ENCODE results near the gene OR51S1.
"Not testable (repeated sequence)": the region's sequence is repeated elsewhere in the genome, so short reads cannot be mapped to it uniquely, and the experiment has no call there.

The OR51S1 gene

DNA sequence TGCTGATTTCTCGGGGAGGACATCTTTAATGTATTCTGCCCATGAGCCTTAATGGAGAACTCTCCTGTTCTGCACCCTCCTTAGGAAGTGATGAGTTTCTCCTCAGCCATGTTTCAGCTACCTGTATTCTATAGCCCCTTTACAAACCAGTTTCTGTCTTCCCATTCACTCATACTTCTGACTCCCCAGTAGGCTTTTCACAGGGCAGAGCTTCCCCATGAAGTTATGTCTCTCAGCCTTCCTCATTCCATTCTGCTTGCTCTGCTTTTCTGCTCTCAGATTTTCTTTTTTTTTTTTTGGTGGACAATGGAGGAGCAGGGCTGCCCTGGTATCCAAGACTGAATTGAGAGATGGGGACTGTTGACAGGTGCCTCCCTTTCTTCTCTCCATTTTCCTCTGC, 40.5 kb downstream of the OR51S1 start:
- DNase-seq (ENCODE audit: low read depth, low spot score) = no peak
- H3K27ac ChIP-seq (ENCODE audit: low read length) = no peak overlapping the region
- H3K4me3 ChIP-seq (ENCODE audit: low read length) = no peak overlapping the region
- no peaks in the 10 kb centered on the region for H3K4me1 ChIP-seq (ENCODE audit: control insufficient read depth, insufficient read depth, low read length)
- H3K36me3 ChIP-seq (ENCODE audit: control insufficient read depth, insufficient read depth, low read length) = no peaks in the 10 kb centered on the region
- WGBS (ENCODE audit: insufficient coverage, insufficient read length) = no CpG with 5 or more reads among the region's 1 CpG
- H3K9me3 ChIP-seq (ENCODE audit: control insufficient read depth, insufficient read depth, low read length) = no peaks in the 10 kb centered on the region
- no peaks in the 10 kb centered on the region for H3K27me3 ChIP-seq (ENCODE audit: control insufficient read depth, insufficient read depth, low read length)

- Histone ChIP-seq H3K36me3 (ENCODE audit: control insufficient read depth, insufficient read depth, low read length) (no peaks in the 10 kb centered on the region), H3K9me3 (ENCODE audit: control insufficient read depth, insufficient read depth, low read length) (no peaks in the 10 kb centered on the region), H3K4me1 (ENCODE audit: control insufficient read depth, insufficient read depth, low read length) (no peaks in the 10 kb centered on the region), H3K4me3 (ENCODE audit: low read length) (no peak within 1 kb of the TSS), H3K27ac (ENCODE audit: low read length) (no peak within 1 kb of the TSS), H3K27me3 (ENCODE audit: control insufficient read depth, insufficient read depth, low read length) (no peaks in the 10 kb centered on the region)
- no CpG with 5 or more reads among the region's 3 CpGs for WGBS (ENCODE audit: insufficient coverage, insufficient read length)
- no peak for DNase-seq (ENCODE audit: low read depth, low spot score)
These were observed 44.7 kb downstream of the OR51S1 start, which contains the start of gene OR52R1 for GRCh38 chr11:4804280-4804679. OR52R1 (minus strand) TSS chr11:4804380; CDS start chr11:4804380, 0 bp downstream.

DNA sequence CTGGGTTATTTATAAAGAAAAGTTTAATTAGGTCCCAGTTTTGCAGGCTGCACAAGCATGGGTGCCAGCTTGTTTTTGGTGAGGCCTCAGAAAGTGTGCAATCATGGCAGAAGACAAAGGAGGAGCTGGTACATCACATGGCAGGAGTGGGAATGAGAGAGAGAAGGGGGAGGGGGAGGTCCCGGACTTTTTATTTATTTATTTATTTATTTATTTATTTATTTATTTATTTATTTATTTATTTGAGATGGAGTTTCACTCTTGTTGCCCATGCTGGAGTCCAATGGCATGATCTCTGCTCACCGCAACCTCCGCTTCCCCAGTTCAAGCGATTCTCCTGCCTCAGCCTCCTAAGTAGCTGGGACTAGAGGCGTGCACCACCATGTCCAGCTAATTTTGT, 47.7 kb downstream of the OR51S1 start:
- WGBS (ENCODE audit: insufficient coverage, insufficient read length) = no CpG with 5 or more reads among the region's 5 CpGs

GRCh38 chr11:4798427-4799183, 50.4 kb downstream of the OR51S1 start:
- Histone ChIP-seq H3K27me3 (ENCODE audit: control insufficient read depth, insufficient read depth, low read length) (no peaks in the 10 kb centered on the region), H3K36me3 (ENCODE audit: control insufficient read depth, insufficient read depth, low read length) (no peaks in the 10 kb centered on the region), H3K4me1 (ENCODE audit: control insufficient read depth, insufficient read depth, low read length) (no peaks in the 10 kb centered on the region), H3K27ac (ENCODE audit: low read length) (no peak overlapping the region), H3K4me3 (ENCODE audit: low read length) (no peak overlapping the region), H3K9me3 (ENCODE audit: control insufficient read depth, insufficient read depth, low read length) (no peaks in the 10 kb centered on the region)
- DNase-seq (ENCODE audit: low read depth, low spot score) = no peak
- WGBS (ENCODE audit: insufficient coverage, insufficient read length) = no CpG with 5 or more reads among the region's 6 CpGs

More for the DNA sequence above, 47.7 kb downstream of the OR51S1 start:
- DNase-seq (ENCODE audit: low read depth, low spot score); H3K27ac ChIP-seq (ENCODE audit: low read length); H3K27me3 ChIP-seq (ENCODE audit: control insufficient read depth, insufficient read depth, low read length); H3K4me1 ChIP-seq (ENCODE audit: control insufficient read depth, insufficient read depth, low read length); H3K36me3 ChIP-seq (ENCODE audit: control insufficient read depth, insufficient read depth, low read length); H3K4me3 ChIP-seq (ENCODE audit: low read length); H3K9me3 ChIP-seq (ENCODE audit: control insufficient read depth, insufficient read depth, low read length): not testable (repeated sequence)

Measured in iPS DF 6.9 (cell line).